Hindlimb muscle (tissue), 1 donor: ENCODE results near the gene ZFHX3. TPM values are rescaled to one million over a fixed set of nuclear protein-coding genes. Genes with fewer than 3 reads are reported as not detected.
"Not testable (repeated sequence)": the region's sequence is repeated elsewhere in the genome, so short reads cannot be mapped to it uniquely, and the experiment has no call there.

ENCODE experiments used
- DNase-seq: peaks from one replicate; pipeline ENCODE4 v3.0.0-alpha.2; 2013
- polyA plus RNA-seq: library from polyadenylated mRNA; unstranded; fragments of 120-200 nt; gene quantifications from one replicate; pipeline ENCODE4 v1.2.1, GENCODE V29; 2013; ENCODE audit not compliant: insufficient read length

The ZFHX3 gene
- polyA plus RNA-seq, 1 donor = 8.8 TPM

DNA sequence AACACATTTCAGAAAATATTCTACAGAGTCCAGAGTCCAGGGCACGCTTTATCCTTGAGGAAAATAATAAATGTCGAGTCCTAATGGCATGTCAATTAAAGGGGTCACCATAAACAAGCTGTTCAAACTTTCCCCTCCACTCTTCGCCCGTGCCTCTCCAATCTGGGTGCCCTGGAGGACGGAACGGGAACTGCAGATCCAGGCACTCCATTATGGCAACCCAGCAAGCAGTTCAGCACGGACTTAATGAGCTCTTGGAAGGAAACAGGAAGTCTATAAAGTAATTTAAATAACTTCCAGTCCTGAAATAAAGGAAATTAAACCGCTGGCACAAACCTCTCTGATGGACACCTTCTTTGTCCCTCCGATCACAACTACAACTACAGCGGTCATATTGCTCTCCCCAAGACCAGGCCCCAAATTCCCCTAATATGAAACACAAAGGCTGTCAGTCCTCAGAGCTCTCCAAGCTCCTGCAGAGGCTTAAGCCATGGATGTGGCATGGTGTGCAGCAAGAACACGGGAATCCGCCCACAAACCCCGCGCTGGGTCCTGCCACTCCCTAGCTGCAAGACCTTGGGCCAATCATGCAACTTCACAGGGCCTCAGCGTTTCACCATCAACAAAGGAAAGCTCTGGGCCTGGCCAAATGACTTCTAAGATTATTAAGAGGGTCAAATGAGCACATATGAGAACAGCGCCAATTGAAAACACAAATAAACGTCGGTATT, 52.6 kb downstream of the ZFHX3 start:
- DNase-seq = no peak

DNA sequence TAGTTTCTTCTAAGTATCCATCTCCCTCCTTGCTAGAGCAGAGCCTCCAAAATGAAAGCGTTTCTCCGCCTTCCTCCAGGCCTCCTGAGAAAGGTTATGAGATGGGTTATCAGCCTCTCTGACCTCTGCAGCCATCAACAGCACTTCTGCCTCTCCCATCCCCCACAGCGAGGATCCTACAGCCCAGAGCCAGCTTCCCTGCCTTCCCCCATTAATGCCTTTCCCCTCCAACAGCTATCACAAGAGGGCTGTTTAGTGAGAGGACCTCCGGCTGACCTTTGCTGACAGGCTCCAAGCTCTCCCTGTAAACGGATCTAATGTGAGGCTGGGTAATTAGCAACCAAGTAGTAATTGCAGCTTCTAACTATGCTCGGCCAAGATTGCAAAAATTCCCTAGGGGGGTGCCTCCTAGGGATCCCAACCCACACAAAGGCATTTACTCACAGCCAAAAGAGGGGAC, 55.8 kb downstream of the ZFHX3 start:
- no peak for DNase-seq

DNA sequence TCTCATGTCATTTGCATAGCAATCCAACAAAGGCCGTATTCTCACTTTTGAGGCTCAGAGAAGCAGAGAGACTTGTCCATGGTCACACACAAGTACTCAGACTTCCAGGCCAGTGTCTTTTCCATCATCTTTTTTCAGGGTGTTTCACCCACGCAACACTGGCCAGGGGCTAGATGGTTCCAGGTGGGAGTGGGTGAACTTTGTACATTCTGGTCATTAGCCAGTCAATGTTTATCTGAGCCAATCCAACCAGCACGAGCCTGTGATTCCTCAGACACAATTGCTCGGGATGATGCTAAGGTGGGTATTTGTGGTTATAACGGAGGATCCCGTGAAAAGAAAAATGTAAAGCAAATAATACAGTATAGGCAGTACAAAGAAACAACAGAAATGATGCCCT, 56.3 kb downstream of the ZFHX3 start:
- no peak for DNase-seq

DNA sequence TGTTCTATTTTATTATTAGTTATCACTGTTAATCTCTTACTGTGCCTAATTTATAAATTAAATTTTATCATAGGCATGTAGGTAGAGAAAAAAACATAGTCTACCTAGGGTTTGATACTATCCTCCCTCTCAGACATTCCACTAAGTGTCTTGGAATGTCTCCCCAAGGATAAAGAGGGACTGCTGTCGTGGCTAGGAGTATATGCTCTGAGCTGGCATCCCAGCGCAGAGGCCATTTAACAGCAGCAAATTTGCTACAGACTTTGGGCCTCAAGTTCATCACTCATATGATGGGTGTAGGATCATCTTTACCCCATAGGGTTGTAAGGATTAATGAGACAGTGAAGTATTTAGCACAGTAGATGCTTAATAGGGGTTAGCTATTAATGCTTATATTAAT, 56.7 kb downstream of the ZFHX3 start:
- DNase-seq = no peak

DNA sequence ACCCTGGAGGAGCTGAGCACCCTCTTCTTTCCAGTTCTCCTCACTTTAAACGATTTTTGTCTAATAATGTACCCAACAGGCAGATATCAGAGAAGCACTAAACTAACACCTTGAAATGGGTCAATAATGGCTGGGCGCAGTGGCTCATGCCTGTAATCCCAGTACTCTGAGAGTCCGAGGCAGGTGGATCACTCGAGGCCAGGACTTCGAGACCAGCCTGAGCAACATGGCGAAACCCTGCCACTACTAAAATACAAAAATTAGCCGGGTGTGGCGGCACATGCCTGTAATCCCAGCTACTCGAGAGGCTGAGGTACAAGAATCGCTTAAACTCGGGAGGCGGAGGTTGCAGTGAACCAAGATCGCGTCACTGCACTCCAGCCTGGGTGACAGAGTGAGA, 57.4 kb downstream of the ZFHX3 start:
- no peak for DNase-seq

DNA sequence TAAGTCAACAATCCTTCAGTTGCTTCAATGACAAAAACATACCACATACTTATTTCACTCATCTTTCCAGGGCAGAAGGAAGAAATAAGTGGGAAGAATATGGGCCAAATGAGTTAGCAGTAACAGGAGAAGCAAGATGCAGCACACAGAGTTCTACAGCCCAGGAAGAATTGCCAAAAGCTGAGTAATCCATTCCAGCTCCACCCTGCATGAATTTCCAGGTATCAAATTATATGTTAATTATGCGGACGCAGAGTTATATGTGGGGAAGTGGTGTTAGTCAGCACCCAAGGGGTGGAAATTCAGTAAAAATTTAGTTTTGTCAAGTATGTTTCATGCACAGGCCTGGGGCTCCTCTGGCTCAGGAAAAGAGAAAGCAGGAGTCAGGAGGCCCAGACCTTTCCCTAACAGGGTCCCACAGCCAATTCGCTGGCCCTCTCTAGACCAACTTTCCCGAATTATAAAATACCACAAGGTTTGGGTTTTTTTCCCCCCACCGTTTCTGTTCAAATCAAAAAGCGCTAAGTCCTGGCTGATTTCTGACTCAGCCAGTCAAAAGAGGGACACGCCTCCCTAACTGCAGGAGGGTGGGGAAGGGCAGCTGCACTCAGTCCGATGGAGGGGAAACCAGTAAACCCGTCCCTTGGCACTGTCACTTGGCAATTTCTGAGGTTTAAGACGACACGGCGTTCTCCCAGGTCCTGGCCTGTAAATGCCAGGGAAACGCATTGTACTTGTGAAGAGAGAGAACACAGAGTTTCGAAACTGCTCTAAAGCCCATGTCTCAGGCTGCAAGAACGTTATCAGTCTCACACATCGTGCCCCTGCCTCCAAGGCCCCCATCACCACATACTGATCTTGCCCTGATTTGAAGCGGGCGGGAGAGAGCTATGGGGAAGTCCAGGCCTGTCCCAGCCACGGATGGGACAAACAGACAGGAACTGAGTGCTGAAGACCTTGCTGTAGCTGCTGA, 58.1 kb downstream of the ZFHX3 start:
- DNase-seq = peak; percentile 79

DNA sequence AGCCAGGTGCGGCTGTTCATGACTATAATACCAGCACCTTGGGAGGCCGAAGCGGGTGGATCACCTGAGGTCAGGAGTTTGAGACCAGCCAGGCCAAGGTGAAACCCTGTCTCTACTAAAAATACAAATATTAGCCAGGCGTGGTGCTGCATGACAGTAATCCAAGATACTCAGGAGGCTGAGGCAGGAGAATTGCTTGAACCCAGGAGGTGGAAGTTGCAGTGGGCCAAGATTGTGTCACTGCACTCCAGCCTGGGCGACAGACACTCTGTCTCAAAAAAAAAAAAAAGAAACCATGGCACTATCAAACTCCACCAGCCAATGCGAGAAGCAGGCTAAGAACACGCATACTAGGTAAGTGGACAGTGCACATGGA, 58.7 kb downstream of the ZFHX3 start:
- DNase-seq = not testable (repeated sequence)

DNA sequence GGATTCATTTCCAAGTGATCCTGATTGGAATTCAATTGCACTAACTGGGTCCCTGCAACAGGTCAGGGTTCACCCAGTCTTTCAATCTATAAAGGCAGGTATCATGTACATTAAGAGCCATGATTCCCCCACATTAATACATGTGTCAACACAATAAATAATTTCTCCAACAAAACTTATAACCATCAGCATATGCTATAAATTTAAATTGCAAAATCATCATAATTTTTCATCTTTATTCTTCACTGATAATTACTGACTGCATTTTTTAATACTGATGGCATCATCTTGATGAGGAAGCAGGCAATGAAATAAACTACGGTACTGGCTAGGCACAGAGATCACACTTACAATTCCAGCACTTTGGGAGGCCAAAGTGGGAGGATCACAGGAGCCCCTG, 59.4 kb downstream of the ZFHX3 start:
- no peak for DNase-seq

DNA sequence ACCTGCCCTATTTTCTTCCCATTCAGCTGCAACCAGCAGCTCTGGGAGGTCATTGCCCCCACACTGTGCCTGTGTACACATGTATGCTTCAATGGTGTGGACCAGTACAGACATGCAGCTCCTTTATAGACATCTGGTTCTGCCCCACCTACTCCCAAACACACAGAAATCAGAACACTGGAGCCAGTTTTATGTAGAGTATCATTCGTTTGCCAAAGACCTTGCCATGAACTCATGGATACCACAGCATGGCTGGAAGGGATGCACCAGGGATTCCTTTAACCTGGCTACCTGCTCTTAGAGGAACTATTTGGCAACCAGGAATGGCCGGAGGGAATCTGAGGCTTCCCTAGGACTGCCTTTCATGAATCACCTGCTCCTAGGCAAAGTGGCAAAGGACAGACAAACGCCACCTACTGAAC, 60.4 kb downstream of the ZFHX3 start:
- DNase-seq = no peak

DNA sequence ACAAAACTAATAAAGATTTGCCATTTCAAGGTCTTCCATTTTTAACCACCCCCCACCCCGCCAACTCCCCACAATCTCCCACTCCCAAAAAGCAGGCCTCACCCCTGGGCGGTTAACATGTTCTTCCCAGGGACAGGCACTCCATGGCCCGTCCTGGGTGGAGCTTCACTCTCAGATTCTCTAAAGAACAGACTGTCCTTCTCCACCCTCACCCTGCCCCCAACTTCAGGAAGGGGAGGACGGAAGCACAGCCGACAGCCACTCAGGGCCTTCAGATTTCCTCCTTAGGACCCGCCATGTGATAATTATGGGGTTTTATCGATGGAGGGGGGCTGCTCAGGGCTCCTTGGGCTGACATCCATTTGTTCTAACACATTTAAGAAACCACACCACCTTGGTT, 61.9 kb downstream of the ZFHX3 start:
- peak; percentile 34 for DNase-seq

DNA sequence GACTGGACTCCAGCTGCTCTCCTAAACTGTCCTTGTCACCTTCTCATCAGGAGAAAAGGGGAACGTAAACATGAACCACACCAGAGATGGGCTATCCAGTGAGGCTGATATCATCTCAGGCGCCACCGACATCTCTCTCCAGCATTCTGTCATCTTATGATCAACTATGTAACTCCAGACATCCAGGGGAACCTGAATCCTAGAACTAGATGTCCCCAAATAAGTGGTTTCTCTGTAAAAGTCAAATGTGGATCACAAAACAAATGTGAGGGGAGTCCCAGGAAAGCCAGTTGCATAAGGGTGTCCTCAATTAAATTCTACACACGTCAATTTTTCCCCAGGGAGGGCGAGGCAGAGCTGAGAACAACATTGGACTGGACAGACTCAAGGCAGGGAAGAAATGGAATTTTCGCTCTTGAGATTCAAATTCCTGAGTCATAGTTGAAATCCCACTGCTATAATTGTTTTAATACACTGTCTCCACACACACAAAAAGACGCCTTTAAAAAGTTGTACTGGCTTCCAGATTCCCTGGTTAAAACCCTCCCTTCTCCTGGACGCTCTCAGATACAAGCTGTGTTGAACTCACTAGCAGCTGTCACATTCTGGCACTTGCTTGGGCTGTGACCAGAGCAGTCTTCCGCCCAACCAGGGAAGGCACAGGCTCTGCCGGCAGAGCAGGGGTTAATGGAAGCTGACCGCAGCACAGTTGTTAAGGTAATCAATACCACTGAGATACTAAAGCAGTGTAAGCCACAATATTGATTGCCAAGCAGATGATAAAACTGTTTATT, 62.6 kb downstream of the ZFHX3 start:
- DNase-seq = peak; percentile 79

DNA sequence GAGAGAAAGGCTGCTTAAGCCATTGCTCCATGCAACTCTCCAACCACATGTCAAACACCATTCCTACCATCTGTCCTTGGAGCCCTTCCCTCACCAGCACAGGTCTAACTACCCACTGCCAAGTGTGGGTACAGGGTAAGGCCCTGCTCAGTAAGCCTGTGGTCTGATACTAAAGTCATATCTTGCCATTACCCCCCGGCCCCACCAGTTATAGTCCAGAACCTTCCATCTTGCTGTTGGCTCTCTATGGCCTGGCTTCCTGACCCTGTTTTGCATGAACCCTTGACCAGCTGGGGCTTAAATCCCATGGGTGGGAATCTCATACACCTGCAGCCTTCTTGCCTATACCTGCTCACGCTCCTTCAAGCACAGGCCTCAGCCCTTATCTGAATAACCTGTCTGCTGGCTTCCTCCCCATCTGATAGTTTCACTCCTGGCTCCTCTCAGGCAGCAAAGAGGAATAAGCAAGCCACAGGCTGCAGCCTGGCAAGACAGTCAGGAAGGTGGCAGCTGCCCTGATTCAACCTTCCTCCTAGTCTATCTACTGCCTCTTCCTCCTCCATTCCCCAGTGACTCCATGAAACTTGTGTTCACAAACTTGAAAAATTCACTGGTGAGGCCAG, 64.1 kb downstream of the ZFHX3 start:
- DNase-seq = no peak

DNA sequence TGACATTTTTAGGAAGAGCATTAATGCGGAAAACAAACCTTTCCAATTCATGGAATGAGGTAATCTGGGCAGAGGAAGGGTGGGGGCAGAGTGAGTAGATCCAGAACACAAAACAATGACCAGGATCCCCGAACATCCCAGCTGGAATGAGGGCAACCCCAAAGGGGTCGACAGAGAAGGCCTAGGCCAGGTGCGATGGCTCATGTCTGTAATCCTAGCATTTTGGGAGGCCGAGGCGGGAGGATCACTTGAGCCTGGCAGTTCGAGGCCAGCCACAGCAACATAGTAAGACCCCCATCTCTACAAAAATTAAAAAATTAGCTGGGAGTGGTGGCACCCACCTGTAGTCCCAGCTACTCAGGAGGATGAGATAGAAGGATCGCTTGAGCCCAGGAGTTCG, 64.7 kb downstream of the ZFHX3 start:
- no peak for DNase-seq

DNA sequence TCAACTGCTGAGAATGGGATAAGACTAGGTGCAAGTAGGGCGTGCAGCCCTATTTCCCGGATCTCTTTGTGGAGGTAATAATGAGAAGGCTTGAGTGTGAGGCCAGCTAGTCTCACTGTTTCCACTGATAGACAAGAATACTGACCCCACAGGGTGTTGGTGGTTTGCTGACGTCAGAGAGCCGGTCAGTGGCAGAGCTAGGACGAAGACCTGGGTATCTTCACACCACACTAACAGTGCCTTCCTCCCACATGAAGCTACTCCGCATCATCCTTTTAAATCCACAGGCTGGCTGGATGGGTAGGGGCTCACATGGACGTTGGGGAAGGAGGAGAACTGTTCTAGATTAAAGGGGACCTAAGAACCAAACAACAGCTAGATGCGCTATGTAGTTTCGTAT, 68.0 kb downstream of the ZFHX3 start:
- DNase-seq = no peak

DNA sequence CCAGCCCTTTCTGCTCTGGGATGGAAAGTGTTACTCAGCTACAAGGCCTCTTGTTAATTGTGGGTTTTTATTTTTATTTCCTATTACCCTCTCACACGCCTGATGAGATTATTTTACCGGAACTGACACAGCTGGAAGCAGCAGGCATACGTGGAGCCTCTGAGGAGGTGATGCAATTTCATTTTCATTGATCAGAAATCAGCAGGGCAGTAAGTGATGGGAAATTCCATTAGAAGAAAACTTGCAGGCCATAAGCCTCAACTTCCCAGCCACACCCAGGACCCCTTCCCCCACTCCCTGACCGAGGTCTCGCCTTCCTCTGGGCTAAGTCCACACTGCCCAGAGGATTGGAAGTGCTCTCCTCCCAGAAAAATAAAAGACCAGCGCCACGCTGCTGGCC, 69.7 kb downstream of the ZFHX3 start:
- no peak for DNase-seq

DNA sequence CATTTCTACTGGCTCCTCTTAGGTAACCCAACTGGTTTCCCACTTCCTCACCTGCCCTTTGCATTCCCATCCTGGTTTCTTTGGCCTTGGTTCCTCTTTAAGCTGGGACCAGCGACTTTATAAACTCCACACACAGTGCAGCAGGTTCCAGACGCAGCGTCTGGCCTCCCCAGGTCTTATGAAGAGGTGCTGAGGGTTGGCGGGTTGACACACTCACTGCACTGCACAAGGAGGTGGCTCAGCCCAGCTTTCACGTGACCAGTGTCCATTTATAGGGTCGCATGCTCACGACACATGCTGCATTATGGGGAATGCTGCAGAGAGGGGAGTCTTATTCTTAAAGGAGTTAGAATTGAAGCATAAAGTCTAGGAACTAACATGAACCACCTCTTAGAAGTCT, 70.8 kb downstream of the ZFHX3 start:
- DNase-seq = no peak

DNA sequence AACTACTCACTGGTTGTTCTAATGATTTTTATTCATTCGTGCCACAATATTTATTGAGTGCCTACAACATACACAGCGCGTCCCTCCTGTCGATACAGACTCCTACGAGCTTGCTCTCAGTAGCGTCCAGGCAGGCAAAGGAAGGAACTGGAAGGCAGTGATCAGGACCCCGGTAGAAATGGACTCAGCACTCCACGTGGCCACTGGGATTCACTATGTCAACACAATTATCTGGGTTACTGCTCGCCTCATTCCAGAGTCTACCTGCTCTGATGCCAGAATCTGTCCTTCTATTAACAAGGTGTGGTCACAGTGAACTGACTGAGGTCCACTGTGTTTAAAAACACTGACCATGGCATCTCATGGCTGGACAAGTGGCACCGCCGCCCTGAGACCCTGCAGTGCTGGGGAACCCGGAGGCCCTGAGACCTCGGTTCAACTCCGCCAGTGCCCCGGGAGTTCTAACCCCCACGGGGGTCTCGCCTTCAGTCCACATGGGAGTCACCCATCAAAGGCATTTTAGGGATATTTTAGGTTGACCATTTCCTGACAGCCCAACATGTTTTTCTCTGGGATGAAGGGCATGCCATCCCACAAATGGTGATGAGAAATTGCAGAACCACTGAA, 71.4 kb downstream of the ZFHX3 start:
- no peak for DNase-seq

DNA sequence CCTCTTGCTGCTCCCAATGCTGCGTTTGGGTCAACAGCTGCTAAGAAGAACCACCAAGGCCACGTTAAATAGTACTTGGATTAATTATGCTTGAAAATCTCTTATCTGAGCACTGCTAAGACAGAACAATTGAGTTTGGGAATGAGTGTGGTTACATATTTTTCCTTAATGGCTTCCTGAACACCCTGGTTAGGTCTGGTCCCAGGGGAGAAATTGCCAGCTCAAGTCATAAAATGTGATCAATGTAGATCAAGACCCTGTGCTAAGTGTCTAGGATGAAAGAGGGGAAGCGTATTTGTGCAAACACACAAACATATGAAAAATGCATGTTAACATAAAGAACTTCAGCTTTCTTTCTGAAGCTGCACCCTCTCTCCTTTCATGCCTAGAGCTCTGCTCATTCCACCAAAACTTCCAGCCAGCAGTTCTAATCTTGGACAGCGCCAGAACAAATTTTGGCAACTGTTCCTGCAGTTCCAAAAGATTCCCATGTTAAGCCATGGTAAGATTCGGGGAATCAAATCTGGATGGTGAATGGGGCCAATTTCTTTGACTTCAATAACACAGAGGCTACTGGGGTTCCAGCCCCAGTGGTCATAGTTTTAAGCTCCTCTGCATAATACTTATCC, 72.0 kb downstream of the ZFHX3 start:
- DNase-seq = no peak

DNA sequence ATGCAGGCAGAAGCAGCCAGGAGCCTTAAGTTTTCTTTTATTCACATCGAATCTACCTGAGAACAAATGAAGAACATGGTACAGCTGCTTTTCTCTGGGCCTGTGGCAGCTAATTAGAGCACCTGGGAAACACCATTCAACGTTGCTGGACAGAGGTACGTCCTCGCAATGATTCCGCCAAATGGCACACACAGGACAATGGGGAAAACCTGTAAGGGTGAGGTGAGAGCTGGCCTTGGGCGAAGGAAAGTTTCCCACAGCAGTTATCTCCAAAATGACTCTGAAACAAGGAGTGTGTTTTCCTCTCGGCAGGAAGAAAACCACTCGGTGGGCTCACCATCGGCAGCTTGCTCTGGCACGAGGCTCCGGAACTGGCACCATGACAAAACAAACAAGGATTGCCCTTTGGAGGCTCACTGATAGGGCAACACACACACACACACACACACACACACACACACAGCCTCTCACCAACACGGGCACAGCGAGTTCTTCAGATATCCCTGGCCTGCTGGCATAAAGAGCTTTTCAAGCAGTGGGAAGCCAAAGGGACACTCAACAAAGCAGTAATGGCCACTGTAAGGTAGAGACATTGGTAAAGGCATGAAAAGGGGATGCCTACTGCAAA, 73.7 kb downstream of the ZFHX3 start:
- DNase-seq = no peak

DNA sequence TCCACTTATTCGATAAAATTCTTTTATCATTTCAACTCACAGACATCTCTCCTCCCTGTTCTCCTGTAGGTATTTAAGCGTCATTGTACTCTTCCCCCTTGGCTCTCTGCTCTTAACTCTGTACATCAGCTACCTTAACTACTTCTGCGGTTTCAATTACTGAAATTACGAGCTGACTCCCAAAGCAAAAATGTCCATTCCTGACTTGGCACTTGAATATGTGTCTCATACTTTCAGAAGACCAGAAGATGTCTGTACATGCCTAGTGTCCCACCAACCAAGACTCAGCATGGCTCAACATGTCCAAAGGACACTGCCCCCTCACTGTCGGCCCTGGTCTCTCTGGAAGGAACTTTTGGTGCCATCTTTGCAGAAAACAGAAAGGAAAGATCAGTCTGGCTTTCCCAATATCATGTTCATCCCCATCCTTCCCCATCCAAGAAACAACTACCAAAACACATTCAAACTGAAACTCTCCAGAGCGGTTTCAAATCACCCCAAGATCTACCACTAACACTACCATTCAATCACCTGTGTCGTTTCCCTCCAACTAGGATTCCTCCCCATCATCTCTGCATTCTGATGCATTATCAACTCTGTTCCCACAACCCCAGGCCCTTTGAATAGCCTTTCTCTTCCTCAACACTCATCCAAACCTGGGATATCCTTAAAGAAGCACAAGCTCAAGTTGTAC, 74.9 kb downstream of the ZFHX3 start:
- no peak for DNase-seq
